Activated T-helper 1 cell treated with anti-CD3 and anti-CD28 coated beads, Interleukin-12 subunit alpha, Interleukin-12 subunit beta, Interleukin-2, Interleukin-4 antibody, amounts not matched to agents 30 ng/mL and 10 ng/mL and 1 ng/mL, durations not matched to agents 14 hours and 24 hours and 36 hours (primary cell): ENCODE results near the gene DUSP12. TPM values are rescaled to one million over a fixed set of nuclear protein-coding genes. Genes with fewer than 3 reads are reported as not detected.
"Not testable (repeated sequence)": the region's sequence is repeated elsewhere in the genome, so short reads cannot be mapped to it uniquely, and the experiment has no call there.

Experiments used
- DNase-seq: peaks from one replicate; pipeline ENCODE4 v3.0.0; 2021; ENCODE audit warnings: low spot score
- H3K27ac Mint-ChIP-seq: one replicate; pipeline ENCODE4 v1.8.0; 2021; ENCODE audit warnings: mild to moderate bottlenecking, mixed read lengths
- H3K27me3 Mint-ChIP-seq: one replicate; pipeline ENCODE4 v1.8.0; 2022; ENCODE audit warnings: mild to moderate bottlenecking, moderate library complexity, mixed read lengths; ENCODE audit not compliant: insufficient read depth
- H3K36me3 Mint-ChIP-seq: one replicate; pipeline ENCODE4 v1.8.0; 2021; ENCODE audit warnings: low read depth, mixed read lengths
- H3K4me1 Mint-ChIP-seq: one replicate; pipeline ENCODE4 v1.8.0; 2021; ENCODE audit warnings: low read depth, mixed read lengths
- H3K4me3 Mint-ChIP-seq: one replicate; pipeline ENCODE4 v1.8.0; 2021; ENCODE audit warnings: mild to moderate bottlenecking, moderate library complexity, mixed read lengths
- H3K9me3 Mint-ChIP-seq: one replicate; pipeline ENCODE4 v1.8.0; 2021; ENCODE audit warnings: mixed read lengths
- intact Hi-C: fragments of 100-400 bp; cut with micrococcal nuclease; formaldehyde crosslinking; loops from one replicate; pipeline ENCODE4 v1.15.1; 2024
- total RNA-seq: library from RNA; stranded (reverse); gene quantifications from 2 replicates; pipeline ENCODE4 v1.2.3, GENCODE V29; 2022

DUSP12 gene
- total RNA-seq, 1 donor from 2014 or later: 34.1 TPM

- DNase-seq: no peak
- Mint-ChIP-seq H3K36me3 (peaks cover 2% of the 10 kb centered on the region), H3K27ac (no peak overlapping the region)
These were observed 19.5 kb downstream of the DUSP12 start for GRCh38 chr1:161768986-161769672.

GRCh38 chr1:161769673-161770045 lies 20.1 kb downstream of the DUSP12 start:
- not testable (repeated sequence) for H3K4me3 Mint-ChIP-seq, H3K9me3 Mint-ChIP-seq, DNase-seq, H3K27me3 Mint-ChIP-seq, H3K27ac Mint-ChIP-seq, H3K36me3 Mint-ChIP-seq
- H3K4me1 Mint-ChIP-seq: peaks cover 35% of the 10 kb centered on the region
- intact Hi-C loops: loop anchor here (5.0 kb wide), 2 partner anchors 793 to 1553 kb away; partner anchors contain the start of genes NUF2 and UAP1

More at GRCh38 chr1:161768986-161769672, 19.5 kb downstream of the DUSP12 start:
- no peaks in the 10 kb centered on the region for H3K27me3 Mint-ChIP-seq
- H3K4me3 Mint-ChIP-seq: no peak overlapping the region
- intact Hi-C loops: loop anchor here (5.0 kb wide), 2 partner anchors 793 to 1553 kb away; partner anchors contain the start of genes NUF2 and UAP1
- H3K9me3 Mint-ChIP-seq: no peaks in the 10 kb centered on the region
- H3K4me1 Mint-ChIP-seq: peaks cover 35% of the 10 kb centered on the region

GRCh38 chr1:161770250-161770649 lies 20.7 kb downstream of the DUSP12 start:
- intact Hi-C loops: no loop called here
- Mint-ChIP-seq H3K4me3 (no peak overlapping the region), H3K36me3 (peaks cover 2% of the 10 kb centered on the region), H3K4me1 (peaks cover 35% of the 10 kb centered on the region), H3K9me3 (no peaks in the 10 kb centered on the region), H3K27ac (no peak overlapping the region), H3K27me3 (no peaks in the 10 kb centered on the region)
- DNase-seq: no peak

GRCh38 chr1:161771161-161771560 lies 21.6 kb downstream of the DUSP12 start:
- no peaks in the 10 kb centered on the region for H3K27me3 Mint-ChIP-seq
- intact Hi-C loops: no loop called here

GRCh38 chr1:161771973-161772372 lies 22.4 kb downstream of the DUSP12 start:
- Mint-ChIP-seq H3K4me1 (peaks cover 25% of the 10 kb centered on the region), H3K4me3 (no peak overlapping the region), H3K36me3 (peaks cover 2% of the 10 kb centered on the region), H3K9me3 (no peaks in the 10 kb centered on the region), H3K27me3 (no peaks in the 10 kb centered on the region), H3K27ac (no peak overlapping the region)
- intact Hi-C loops: no loop called here
- no peak for DNase-seq

More at GRCh38 chr1:161771161-161771560, 21.6 kb downstream of the DUSP12 start:
- H3K4me3 Mint-ChIP-seq: no peak overlapping the region
- peaks cover 2% of the 10 kb centered on the region for H3K36me3 Mint-ChIP-seq
- DNase-seq: no peak
- H3K27ac Mint-ChIP-seq: no peak overlapping the region
- H3K9me3 Mint-ChIP-seq: no peaks in the 10 kb centered on the region
- peaks cover 34% of the 10 kb centered on the region for H3K4me1 Mint-ChIP-seq

DNA sequence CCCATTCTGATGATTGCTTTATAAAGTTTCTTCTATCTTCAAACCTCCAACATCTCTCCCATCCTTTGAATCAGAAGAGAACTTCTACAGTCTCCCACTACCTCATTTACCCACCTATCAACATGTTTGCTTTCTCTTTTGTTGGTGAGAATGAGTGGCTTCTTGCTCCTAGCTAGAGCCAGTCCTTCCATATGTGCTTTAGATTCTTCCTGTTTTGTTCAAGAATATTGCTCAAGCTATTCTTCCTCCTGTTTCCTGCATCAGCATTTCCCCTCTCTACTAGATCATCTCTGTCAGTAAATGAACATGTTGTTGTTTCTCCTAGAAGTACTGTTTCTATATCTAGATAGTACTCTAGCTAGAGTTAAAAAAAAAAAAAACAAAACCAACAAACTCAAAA lies 22.8 kb downstream of the DUSP12 start:
- peaks cover 2% of the 10 kb centered on the region for H3K36me3 Mint-ChIP-seq
- no peak overlapping the region for H3K4me3 Mint-ChIP-seq
- no peaks in the 10 kb centered on the region for H3K27me3 Mint-ChIP-seq
- no peak for DNase-seq
- H3K9me3 Mint-ChIP-seq: no peaks in the 10 kb centered on the region
- intact Hi-C loops: no loop called here
- H3K27ac Mint-ChIP-seq: no peak overlapping the region
- peaks cover 21% of the 10 kb centered on the region for H3K4me1 Mint-ChIP-seq

DNA sequence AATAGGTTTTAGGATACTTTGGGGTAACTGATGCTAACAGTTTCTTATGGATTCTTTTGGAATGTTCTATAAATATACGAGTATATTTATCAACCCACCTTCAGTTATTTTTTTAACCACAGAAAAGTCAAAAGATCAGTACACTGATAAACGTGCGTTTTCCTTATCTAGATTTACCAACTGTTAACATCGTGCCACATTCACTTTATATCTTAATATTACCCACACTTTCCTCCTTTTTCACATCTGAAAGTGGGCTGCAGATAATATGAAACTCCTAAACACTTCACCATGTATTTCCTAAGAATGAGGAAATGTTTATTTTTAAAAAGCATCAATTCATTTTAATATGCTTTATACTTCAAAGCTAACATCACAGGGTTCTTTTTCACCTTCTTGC lies 24.2 kb downstream of the DUSP12 start:
- intact Hi-C loops: no loop called here
- Mint-ChIP-seq H3K4me3 (no peak overlapping the region), H3K4me1 (peaks cover 15% of the 10 kb centered on the region), H3K9me3 (no peaks in the 10 kb centered on the region), H3K27ac (no peak overlapping the region), H3K27me3 (no peaks in the 10 kb centered on the region), H3K36me3 (peaks cover 2% of the 10 kb centered on the region)
- no peak for DNase-seq

GRCh38 chr1:161777261-161777660 lies 27.7 kb downstream of the DUSP12 start:
- H3K27me3 Mint-ChIP-seq: no peaks in the 10 kb centered on the region
- H3K4me1 Mint-ChIP-seq: peaks cover 7% of the 10 kb centered on the region
- no peak overlapping the region for H3K4me3 Mint-ChIP-seq
- H3K36me3 Mint-ChIP-seq: peaks cover 4% of the 10 kb centered on the region
- H3K27ac Mint-ChIP-seq: no peak overlapping the region
- intact Hi-C loops: no loop called here
- H3K9me3 Mint-ChIP-seq: no peaks in the 10 kb centered on the region
- no peak for DNase-seq

DNA sequence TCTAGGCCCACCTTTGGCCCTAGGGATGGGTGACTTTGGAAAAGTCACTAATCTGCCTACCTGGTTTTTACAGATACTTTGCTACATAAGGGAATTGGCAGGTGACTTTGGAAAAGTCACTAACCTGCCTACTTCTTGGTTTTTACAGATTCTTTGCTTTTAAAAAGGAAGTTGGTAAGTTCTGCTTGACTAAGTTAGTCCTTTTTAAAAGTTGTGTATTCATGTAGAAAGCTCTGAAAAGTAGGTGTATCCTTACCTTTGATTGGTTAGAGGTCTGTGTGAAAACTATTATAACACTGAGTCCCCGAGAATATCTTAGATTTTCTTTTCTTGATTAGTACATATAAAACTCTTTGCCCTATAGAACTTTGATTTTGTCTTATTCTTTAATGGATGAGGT lies 28.9 kb downstream of the DUSP12 start:
- Mint-ChIP-seq H3K9me3 (no peaks in the 10 kb centered on the region), H3K36me3 (peaks cover 12% of the 10 kb centered on the region), H3K4me1 (peaks cover 6% of the 10 kb centered on the region), H3K4me3 (no peak overlapping the region), H3K27me3 (no peaks in the 10 kb centered on the region), H3K27ac (no peak overlapping the region)
- DNase-seq: no peak
- intact Hi-C loops: no loop called here

DNA sequence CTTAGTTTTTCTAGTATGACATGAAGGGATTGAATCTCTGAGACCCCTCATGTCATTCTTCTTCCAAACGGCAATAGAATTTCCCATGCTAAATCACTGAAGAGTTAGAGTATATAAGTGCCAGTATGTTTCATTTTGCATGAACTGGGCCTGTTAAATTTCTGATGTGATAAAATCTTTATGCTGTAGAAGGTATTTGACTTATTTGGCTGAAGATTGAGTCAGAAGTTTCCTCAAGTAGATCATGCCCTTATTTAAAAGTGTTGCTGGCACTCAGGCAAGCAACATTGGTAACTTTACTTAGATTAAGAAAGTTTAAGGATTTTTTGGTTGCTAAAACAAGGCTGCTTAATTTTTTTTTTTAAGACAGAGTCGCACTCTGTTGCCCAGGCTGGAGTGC lies 29.8 kb downstream of the DUSP12 start:
- intact Hi-C loops: no loop called here
- H3K4me3 Mint-ChIP-seq: no peak overlapping the region
- peaks cover 17% of the 10 kb centered on the region for H3K36me3 Mint-ChIP-seq
- H3K27me3 Mint-ChIP-seq: no peaks in the 10 kb centered on the region
- no peaks in the 10 kb centered on the region for H3K9me3 Mint-ChIP-seq
- H3K4me1 Mint-ChIP-seq: peaks cover 4% of the 10 kb centered on the region
- no peak for DNase-seq
- H3K27ac Mint-ChIP-seq: no peak overlapping the region

GRCh38 chr1:161781995-161782394 lies 32.4 kb downstream of the DUSP12 start:
- H3K4me1 Mint-ChIP-seq: peaks cover 4% of the 10 kb centered on the region
- H3K36me3 Mint-ChIP-seq: peaks cover 30% of the 10 kb centered on the region
- H3K27ac Mint-ChIP-seq: no peak overlapping the region
- H3K4me3 Mint-ChIP-seq: no peak overlapping the region
- DNase-seq: no peak
- H3K27me3 Mint-ChIP-seq: no peaks in the 10 kb centered on the region
- H3K9me3 Mint-ChIP-seq: no peaks in the 10 kb centered on the region
- intact Hi-C loops: no loop called here

DNA sequence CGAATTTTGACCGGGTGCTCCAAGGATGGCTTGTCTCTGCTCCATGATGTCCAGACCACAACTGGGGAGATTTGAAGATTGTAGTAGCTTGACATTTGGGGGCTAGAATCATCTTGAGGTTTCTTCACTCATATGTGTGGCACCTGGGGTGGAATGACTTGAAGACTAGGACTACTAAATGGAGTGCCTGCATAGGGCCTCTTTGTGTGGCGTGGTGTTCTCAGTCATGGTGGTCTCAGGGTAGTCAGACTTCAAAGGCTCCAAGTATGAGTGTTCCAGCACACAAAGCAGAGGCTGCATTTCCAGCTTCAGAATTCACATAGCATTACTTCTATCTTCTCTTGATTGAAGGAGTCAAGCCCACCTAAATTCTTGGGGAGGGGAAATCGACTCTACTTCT lies 33.3 kb downstream of the DUSP12 start:
- no peak for DNase-seq
- no peak overlapping the region for H3K4me3 Mint-ChIP-seq
- H3K9me3 Mint-ChIP-seq: no peaks in the 10 kb centered on the region
- H3K36me3 Mint-ChIP-seq: peaks cover 34% of the 10 kb centered on the region
- no peak overlapping the region for H3K27ac Mint-ChIP-seq
- intact Hi-C loops: no loop called here
- peaks cover 4% of the 10 kb centered on the region for H3K4me1 Mint-ChIP-seq
- H3K27me3 Mint-ChIP-seq: no peaks in the 10 kb centered on the region

- intact Hi-C loops: loop anchor here (1.0 kb wide), 1 partner anchor 31 kb away; no protein-coding TSS in a partner anchor
- H3K4me1 Mint-ChIP-seq: peaks cover 4% of the 10 kb centered on the region
- peaks cover 35% of the 10 kb centered on the region for H3K36me3 Mint-ChIP-seq
- DNase-seq: no peak
- no peaks in the 10 kb centered on the region for H3K27me3 Mint-ChIP-seq
- H3K27ac Mint-ChIP-seq: no peak overlapping the region
- H3K9me3 Mint-ChIP-seq: no peaks in the 10 kb centered on the region
- H3K4me3 Mint-ChIP-seq: no peak overlapping the region
These were observed 35.4 kb downstream of the DUSP12 start for GRCh38 chr1:161784968-161785367.

DNA sequence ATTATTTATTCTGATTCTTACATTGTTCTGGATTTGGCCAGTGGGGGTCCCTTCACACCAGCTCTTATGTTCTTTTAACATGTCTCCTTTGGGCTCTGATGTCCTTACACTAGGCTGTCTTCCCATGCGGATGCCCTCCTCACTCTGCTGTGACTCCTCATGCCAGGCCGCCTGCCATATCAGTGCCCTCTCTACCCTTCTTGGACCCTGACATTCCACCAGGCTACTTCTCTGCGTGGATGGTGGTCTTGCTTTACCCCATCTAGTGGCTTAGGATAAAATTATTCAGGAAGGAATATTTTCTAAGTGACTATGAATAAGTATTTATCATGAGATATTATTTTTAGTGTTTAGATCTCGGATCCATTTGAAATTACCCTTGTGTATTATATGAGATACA lies 37.8 kb downstream of the DUSP12 start:
- Mint-ChIP-seq H3K9me3 (no peaks in the 10 kb centered on the region), H3K36me3 (peaks cover 43% of the 10 kb centered on the region), H3K4me3 (no peak overlapping the region), H3K27ac (no peak overlapping the region), H3K27me3 (no peaks in the 10 kb centered on the region), H3K4me1 (peaks cover 18% of the 10 kb centered on the region)
- intact Hi-C loops: no loop called here
- no peak for DNase-seq
